Cerebellar nuclear complex (tissue), 1 donor: Measurements from ENCODE around the gene RGS13.

Experiments
- DNase-seq, 2 experiments: peaks; one replicate each; lab custom pipeline; 2025; lab: John Stamatoyannopoulos, UW

RGS13 gene, protein sequence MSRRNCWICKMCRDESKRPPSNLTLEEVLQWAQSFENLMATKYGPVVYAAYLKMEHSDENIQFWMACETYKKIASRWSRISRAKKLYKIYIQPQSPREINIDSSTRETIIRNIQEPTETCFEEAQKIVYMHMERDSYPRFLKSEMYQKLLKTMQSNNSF

GRCh38 chr1:192635939-192636338, at the start of gene RGS13:
Gene RGS13 (plus strand): TSS chr1:192636147. CDS start chr1:192644335, 8,188 bp downstream.
- no peak for DNase-seq

- no peak for DNase-seq
Observed at GRCh38 chr1:192587386-192588266, 48.3 kb upstream of the RGS13 start.

DNA sequence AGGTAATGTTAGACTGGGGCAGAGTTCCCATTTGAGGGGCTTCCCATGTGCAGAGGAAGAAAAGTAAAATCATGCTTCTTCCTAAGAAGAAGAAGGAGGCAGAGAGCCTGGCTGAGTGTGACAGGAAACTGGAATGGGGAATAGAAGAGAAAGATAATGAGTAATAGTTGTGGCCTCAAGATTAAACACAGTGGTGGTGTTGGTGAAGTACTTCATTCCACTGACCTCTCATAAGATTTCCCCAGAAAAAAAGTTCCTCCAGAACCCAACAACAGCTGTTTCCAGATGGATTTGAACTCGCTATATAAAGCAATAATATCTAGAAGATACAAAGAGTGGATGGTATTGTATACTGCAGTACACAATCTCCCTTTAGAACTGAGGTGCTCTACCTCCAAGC, 47.4 kb upstream of the RGS13 start:
- DNase-seq: no peak

DNA sequence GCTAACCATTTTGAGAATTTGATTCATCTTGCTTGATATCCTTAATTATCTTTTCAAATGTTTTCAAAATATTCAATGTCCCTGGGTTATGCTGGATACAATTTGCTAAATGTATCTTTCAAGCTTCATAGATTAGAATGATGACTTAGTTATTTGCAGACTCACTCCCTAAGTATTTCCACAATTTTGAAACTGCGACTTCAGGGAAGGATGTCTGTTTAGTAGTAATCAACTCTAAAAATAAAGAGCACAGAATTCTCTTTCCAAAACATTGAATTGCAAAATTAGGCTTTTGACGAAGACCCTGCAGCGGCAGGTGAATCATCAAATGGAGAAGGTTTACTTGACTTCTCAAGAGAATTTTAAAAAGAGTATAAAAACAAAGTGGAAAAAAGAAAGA, 46.1 kb upstream of the RGS13 start:
- DNase-seq: no peak

- DNase-seq: no peak
Observed at GRCh38 chr1:192592517-192592916, 43.4 kb upstream of the RGS13 start.

DNA sequence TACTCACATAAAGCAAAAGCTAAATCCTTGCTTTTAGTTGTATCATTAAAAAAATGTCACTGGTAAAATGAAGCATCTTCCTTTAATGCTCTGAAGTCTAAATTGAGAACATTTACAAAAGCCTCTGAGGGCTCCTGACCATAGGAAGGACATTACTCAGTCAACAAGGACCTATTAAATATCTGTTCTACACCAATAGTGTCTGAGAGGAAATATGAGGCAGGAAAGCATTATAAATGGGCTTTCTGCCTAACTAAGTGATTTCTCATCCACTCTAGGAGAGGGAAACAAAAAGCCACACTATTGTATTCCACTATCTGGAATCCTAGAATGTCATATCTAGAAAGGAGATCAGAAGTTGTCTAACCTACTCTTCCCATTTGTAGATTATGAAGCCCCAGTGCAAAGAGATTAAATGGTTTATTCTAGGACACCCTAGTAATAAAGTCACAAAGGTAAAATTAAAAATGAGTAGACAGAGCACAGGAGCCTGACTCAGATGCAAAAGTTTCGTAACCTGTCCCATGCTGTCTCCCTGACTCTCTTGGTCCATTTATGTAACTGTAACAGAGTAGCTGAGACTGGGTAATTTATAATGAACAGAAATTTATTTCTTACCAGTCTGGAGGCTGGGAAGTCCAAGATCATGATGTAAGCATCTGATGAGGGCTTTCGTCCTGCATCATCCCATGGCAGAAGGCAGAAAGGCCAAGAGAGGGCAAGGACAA, 42.8 kb upstream of the RGS13 start:
- no peak for DNase-seq

- DNase-seq: no peak
Observed at GRCh38 chr1:192595299-192595698, 40.6 kb upstream of the RGS13 start.

GRCh38 chr1:192598589-192598988, 37.4 kb upstream of the RGS13 start:
- no peak for DNase-seq

GRCh38 chr1:192600275-192600674, 35.7 kb upstream of the RGS13 start:
- no peak for DNase-seq

DNA sequence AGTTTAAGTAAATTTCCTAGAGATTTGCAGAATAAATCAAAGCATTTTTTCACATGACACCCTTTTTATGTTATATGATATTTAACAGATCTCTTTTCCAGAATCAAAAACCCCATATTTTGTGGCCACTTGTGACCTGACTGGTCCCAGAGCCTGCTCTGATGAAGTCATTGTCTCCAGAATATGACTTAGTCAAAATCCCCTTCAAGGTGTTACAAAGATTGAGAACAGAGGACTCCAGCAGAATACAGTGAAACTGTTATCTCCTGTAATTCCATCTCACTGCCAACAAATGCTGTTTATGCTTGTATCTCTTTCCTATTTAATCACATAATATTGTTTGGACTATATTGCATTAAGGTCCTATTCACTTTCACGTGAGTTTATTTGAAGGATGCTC, 34.8 kb upstream of the RGS13 start:
- no peak for DNase-seq

DNA sequence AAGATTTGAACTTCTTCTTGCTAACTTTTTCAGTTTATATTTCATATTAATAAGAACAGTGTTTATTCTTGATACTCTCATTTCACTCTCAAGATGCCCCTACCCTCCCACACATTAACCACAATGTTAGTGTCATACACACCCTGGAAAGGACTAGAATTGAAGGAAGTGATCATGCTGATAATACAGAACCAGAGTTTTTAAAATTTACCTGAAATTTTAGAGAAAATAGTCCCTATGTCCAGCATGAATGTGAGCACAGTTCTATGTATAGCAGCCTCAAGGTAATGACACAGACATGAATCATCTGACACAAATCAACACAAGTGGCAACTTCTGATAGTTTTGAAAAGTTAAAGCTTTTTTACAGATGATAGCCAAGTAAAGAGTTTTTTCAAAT, 34.4 kb upstream of the RGS13 start:
- DNase-seq: no peak

DNA sequence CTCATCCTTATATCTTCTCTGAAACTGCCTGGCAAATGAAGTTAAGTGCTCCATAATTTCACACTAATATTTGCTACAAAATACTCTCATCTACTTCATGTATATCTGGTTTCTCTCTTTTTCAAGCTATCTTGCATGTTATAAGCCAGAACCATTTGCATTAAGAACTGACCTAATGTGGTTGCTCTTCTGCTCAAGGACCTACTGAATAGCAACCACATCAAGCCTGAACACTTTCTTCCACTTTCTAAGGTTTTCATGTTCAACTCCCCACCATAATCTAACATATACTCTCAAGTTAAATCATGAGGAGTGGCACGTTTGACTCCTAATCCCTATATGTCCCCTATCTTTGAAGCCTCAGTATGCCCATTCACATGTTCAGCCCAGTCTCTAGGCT, 33.2 kb upstream of the RGS13 start:
- DNase-seq: no peak

DNA sequence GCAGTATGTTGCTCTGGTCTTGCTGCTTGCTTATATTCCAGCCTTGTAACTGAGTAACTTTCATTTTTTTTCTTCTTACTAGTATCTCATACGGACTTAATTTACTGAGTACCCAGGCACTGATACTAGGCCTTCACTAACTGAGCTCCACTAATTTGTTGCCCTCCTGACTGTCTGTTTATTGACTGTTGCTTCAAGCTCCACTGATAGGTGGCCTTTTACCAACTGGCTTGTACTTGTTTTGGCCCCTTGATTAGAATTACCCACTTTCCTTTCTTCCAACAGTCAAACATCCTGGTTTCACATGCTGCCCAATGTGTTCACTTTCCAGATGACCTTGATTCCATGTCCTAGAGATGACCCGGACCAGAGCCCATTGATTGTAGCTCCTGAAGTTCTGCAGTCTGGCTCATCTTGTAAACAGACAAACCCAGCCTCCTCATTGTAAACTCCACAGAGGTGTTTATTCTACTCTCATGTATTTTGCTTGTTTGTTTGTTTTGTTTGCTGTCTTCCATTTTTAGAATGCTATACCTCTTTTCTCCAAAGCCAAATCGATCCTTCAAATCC, 32.6 kb upstream of the RGS13 start:
- DNase-seq: no peak

DNA sequence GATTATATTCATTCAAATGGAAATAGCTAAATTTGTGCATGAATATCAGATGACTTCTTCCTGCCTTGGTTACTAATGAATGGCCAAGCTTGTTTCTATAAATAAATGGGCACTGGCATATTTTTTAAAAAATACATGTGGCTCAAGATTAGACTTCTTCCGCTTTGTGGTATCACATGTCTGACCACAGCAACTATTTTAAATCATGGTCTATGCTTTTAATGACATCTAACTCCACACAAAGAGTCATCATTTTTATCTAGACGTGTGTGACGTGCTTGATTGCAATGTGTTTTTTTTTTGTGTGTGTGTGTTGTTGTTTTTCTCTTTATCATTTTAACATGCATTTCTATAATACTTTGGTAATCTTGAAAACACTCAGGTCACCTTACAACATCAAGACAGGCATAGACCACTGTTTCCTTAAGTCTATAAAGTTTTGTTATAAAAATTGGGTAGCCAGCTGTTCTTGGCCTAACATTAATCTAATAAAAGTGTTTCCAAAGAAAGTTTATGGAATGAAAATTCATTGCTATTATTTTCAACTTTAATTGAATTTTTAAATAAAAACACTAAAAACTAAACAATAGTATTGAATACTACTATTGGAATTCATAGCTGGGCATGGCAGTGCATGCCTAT, 30.8 kb upstream of the RGS13 start:
- DNase-seq: no peak

DNA sequence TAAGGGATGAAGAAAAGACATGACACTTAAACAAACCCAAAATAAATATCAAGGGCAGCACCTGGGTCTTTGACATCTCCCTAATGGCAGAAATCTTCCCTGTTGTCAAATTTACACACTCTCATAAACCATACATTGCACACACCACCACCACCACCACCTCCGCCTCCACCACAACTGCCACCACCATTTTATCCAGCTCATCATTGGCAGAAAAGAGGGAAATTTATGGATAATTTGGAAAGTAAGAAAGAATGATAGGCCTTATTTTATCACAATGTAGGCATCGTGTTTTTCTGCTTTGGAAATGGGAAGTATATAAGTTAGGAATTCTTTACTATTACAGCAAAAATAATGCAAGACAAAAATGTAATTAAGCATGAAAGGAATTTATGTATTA, 27.3 kb upstream of the RGS13 start:
- DNase-seq: no peak

- no peak for DNase-seq
Observed at GRCh38 chr1:192609110-192610079, 26.6 kb upstream of the RGS13 start.

- no peak for DNase-seq
Observed at GRCh38 chr1:192610112-192610889, 25.6 kb upstream of the RGS13 start.

DNA sequence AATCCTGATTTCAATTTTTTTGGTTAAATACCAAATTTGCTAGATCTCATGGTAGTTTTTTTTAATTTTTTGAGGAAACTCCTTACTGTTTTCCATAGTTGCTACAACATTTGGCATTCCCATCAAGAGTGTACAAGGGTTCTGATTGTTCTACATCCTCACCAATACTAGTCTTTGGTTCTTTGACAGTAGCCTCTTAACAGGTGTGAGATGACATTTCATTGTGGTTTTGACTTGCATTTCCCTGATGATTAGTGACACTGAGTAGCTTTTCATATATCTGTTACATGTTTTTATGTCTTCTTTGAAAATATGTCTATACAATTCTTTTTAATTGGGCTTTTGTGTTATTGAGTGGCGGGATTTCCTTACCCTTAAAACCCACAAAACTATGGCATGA, 20.9 kb upstream of the RGS13 start:
- DNase-seq: no peak

- no peak for DNase-seq
Observed at GRCh38 chr1:192620071-192620635, 15.8 kb upstream of the RGS13 start.
